Adrenal gland (tissue), 5 donors: Measurements from ENCODE around the gene DPP8.

ENCODE experiments used
- CTCF ChIP-seq, 6 experiments: fragments of 450-650 bp in 4 of 6; fragments of 200-600 bp in 2 of 6; sonication (generic) in 1 of 6; IDR thresholded peaks; 1 replicate in 5 of 6; 2 replicates in 1 of 6; pipeline versions ENCODE4 v1.5.1 to v1.8.0; 2016 to 2021; ENCODE audit warnings: antibody characterized with exemption in 6 of 6, mild to moderate bottlenecking in 2 of 6, moderate library complexity in 1 of 6
- POLR2A ChIP-seq, 2 donors: fragments of 450-650 bp; IDR thresholded peaks; one replicate each; pipeline ENCODE4 v1.6.1; 2017; ENCODE audit warnings: antibody characterized with exemption in 2 of 2, mild to moderate bottlenecking in 2 of 2, moderate library complexity in 1 of 2
- donor health status: DM: no; HTN: no; CAD: no.

GRCh38 chr15:65421360-65422215, 95.9 kb downstream of the DPP8 start:
- no peak for TF ChIP-seq CTCF (IDR thresholded peaks at IDR 0.05)
- TF ChIP-seq POLR2A (IDR thresholded peaks at IDR 0.05) = no peak
